HG03108 (cell line): ENCODE results near the gene CAMK1G.

Experiments
- ATAC-seq: cut with Tn5 transposase; IDR thresholded peaks from one replicate; pipeline ENCODE4 v1.9.1; 2021; ENCODE audit warnings: moderate library complexity; ENCODE audit not compliant: unreplicated experiment

CAMK1G gene

DNA sequence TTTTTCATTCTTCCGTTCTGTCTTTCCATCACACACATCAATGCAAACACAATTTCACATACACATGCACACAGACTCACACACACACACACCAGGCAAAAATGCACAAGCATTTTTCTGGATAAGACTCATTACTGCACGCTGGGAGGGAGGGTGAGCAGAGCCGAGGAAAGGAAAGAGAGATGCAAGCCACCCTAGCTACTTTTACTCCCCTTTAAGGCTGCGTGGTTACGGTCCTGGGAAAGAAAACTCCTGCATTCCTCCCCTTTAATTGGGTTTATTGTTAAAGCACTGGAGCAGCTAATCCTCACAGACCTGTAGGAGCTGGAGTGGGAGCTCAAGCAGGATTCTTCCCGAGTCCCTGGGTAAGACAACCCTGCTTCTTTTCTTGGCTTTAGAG, at the start of gene CAMK1G:
TSS of gene CAMK1G (plus strand) at position 307 of the 400 bp plus-strand sequence. CDS start 11,270 bp downstream, outside the sequence.
- ATAC-seq = no peak

DNA sequence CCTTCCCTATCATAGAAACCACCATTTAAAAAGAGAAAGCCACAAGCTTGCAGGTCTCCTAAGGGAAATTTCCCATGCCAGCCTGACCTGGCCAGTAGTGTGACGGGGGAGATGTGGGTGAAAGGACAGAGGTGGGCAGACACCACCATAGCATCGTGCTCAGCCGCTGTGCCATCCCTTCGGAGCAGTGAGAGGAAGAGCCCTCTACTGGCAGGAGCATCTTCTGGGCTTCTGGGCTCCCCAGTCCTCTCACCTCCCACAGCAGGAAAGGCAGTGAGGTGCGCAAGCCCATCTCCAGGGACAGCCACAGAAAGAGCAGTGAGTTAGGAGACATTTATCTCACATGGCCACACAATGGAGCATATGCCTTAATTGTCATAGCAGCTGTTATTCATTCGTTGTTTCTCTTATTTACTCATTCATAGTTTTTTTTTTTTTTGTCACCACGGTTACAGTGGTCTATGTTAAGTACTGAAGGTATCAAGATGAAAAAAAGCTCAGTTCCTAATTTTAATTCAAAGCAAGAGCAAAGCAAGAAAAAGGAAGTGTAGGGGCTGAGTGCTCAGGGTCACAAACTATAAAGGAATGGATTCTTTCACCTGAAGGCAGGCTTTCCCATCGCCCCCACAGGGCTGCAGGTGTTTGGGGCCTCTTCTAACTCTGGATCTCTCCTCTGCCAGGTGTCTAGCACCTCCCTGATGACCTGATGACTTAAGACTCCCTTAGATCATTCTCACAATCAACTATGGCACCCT, 48.8 kb upstream of the CAMK1G start:
- ATAC-seq = no peak

DNA sequence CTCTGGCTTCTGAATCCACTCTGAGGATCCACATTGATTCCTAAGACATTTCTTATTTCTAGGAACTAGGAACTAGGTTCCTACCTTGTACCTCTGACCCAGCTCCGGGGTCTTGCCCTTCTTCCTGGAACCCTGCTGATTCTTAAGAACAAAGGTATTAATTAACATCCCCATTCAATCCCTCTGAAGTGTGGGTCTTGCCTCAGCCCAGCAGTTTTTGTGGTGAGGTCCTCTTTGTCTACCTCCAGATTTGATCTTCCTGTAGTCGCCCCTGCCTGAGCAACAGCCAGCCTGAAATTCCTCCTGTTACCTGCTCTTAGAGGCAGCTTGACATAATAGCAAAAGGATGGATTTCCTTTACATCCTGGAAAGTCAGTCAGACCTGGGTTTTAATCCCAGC, 46.7 kb upstream of the CAMK1G start:
- ATAC-seq = no peak

DNA sequence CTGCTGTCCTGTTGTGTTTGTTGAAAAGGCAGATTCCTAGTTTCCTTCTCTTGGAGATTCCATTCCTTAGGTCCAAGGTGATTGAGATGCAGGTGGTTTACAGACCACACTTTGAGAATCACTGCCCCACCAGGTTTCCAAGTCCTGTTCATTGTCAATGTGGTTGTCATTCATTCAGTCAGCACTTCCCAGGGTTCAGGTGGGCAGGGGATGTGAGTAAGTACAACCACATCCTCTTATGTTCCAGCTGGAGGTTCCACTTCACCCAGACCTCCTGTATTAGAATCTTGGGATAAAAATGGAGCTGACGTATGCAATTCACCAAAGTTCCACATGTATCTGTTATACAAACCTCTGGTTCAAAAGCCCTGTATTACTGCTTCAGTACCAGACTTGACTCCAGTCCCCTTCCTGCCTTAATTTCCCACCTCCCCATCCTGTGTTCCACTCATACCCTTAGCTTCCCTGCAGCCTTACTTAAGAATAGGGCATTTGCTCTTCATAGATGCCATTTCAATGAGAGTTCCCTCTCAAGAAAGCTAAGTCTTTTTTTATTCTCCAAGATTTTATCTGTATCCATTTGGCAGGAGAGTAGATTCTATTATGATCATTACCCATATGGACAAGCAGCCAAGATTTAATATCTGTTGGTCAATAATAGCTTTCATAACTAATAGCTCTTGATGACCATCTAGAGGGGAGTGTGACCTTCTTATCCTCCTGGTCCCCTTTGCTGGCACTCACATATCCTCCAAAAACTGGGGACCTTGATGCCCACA, 46.0 kb upstream of the CAMK1G start:
- no peak for ATAC-seq

DNA sequence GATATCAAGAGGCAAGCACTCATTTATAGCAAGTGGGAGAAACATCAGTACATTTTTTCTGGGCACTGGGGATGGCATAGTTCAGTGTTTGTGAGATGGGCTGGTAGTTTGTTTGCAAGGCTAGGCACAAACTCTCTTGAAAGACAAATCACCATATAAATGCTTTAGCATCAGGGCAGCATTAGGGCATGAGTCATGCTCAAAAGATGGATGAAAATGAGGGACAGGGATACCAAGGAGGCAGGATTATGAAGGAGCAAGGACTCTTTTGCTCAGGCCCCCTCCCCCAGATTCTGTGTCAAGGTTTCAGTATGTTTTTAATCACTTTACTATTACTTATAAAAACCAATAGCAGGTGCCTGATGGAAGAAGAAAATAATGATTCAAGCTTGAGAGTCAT, 43.9 kb upstream of the CAMK1G start:
- no peak for ATAC-seq

DNA sequence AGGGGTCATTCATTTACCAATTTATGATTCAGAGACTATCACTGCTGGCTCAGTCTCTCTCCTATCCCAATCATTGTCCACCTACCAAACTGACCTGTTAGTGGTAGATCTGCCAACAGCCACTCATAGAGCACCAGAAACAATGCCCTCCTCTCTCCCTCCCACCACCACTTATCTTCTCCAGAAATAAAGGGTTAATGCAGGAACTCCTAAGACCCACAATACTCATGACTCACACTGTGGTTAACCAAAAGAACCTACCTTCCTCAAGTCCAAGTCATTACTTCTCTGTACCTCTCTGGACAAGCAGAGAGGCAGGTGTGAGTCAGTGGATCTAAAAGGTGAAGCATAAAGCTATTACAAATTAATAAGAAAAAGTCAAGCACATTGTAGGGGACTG, 40.9 kb upstream of the CAMK1G start:
- ATAC-seq = no peak

DNA sequence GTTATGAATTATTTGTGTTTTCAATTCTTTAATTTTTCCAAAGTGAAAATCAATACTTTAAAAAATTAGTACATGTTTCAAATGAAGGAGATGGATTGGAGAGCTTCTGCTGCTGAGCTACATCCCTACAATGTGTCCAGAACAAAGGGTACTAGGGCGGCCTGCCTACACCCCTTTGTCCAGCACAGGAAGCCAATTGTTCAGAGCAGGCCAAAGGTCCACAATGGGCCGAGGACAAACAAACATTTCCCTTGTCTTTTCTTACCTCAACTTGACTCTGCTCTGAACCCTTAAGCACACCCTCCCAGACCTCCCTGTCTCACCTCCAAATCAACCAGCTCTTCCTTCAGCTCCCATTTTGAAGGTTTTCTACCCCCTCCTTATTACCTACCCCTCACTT, 39.4 kb upstream of the CAMK1G start:
- no peak for ATAC-seq

DNA sequence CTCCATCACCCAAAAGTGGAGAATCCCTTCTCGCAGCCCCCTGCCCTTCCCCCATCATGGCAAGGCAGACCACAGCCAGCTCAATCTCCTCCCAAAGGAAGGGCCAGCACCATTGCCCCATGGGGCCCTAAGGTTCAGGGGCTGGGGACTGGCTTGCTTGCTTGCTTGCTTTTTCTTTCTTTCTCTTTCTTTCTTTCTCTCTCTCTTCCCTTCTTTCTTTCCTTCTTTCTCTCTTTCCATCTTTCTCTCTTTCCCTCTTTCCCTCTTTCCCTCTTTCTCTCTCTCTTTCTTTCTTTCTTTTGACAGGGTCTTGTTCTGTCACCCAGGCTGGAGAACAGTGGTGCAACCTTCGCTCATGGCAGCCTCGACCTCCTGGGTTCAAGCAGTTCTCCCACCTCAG, 38.1 kb upstream of the CAMK1G start:
- ATAC-seq = no peak

DNA sequence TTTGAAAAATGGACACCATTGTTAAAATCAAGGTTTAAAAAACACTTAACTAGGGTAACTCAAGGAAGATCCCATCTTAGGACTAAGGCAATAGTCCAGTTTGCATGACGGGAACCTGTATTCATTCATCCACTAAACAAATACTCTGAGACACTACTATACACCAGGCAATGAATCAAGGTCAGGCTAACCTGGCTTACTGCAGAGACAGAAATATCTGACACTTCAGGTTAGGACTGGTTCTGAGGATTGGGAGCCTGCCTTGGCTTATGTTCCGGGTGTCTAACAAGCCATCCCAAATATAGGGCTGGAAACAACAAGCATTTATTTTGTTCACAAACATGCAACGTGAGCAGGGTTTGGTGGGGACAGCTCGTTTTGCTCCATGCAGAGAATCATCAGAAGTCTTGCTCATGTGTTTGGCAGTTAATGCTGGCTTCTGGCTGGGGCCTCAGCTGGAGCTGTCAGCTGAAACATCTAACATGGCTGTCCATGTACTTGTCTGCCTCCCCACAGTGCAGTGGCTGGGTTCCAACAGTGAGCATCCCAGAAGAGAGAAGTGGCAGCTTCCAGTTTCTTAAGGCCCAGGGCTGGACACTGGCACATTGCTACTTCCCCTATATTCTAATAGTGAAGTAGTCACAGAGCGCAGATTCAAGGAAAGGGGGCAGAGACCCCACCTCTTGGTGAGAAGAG, 37.0 kb upstream of the CAMK1G start:
- no peak for ATAC-seq

DNA sequence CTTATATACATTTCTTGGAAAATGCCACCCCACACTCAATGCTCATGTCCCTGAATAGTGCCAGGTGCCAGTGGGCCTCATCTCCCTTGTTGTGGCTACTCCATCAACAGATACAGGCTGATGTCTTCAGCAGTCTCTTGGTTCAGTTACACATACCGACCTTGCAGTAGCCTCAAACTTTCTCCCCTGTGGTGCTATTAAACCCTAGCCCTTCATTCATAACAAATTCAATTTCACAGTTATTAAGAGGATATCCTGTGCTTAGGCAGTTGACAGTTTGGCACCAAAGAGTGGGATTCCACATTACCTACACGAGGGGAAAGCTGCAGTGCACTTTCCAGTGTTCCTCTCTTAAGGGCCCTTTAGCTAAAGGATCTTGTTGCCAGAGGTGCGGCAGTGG, 35.9 kb upstream of the CAMK1G start:
- no peak for ATAC-seq

DNA sequence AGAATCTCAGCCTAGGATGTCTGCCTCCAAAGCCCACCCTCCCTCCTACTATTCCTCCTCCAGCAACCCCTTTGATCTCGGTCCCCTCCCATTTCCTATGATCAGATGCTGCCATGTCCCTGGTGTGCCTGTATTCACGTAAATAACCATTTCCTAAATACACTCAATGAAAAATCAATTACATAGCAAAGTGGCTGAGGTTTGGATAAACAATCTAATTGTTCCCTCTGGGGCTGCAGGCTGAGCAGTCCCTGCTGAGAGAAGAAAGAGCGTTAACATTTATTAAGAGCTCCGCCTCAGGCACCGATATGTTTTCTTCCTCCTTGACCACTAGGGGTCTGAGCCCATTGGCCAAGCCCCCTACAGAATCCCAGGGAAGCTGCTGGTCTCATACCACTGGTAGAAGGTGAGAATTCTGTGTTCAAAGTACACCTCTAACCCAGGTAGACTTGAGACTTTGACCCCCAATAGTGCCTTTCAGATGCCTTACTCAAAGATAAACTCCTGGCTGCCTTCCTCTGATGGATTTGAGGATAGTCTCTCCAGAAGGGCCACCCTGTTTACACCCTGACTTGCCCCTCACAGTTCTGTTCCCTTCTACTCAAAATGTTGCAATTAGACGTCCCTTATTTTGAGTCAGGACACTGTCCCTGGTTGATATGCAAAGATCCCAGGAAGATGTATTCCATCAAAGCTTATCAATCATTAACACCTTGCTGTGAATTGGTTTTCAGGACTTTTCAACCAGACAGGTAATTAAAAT, 33.9 kb upstream of the CAMK1G start:
- ATAC-seq = no peak

DNA sequence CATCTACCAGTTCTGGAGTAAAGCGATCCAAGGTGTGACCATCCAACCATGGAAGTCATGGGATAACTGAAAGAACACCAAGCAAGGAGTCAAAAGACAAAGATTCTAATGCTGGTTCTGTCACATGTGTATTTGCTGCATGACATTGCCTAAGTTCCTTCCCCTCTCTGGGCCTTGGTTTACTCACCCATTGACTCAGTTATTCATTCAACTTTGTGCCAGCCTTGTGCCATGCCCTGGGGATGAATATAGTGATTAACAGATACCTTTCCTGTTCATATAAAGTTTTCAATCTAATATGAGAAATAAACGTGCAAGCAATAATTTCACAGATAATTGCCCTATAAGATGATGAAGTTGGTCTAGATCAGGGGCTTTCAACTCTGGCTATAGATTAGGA, 33.0 kb upstream of the CAMK1G start:
- no peak for ATAC-seq

DNA sequence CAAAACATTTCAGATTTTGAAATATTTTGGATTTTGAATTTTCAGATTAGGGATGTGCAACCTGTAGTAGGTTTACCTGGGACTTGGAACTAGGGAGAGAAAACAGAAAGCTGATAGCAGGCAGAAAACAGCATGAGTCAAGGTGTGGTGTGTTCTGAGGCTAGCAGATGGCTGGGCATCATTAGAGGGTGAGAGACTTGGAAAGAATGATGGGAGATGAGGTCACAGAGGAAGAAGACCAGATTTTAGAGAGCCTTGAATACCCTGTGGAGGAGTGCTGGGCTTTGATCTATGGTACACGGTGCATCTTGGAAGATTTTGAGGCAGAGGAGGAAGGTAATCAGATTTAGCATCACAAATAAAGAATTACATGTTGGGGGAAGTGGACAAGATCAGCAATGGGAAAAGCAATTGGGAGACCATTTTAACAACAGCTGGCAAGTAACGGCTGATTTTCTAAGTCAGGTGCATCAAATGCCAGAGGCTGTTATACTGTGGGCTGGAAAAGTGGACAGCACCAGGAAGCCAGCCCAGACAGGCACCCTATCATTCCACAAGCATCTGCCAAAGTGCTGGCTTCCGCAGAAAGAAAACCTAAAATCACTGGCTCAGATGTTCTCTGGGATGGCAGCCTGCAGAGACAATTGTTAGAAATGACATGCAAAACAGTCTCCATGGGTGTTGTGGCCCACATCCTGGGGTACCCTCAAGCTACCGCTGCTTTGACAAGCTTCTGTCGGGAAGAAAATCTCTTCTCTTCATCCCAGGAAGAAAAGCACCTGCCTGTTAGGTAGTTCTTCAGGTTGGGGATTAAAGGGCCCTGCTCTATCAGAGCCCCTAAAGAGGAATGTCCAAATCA, 30.9 kb upstream of the CAMK1G start:
- ATAC-seq = no peak

DNA sequence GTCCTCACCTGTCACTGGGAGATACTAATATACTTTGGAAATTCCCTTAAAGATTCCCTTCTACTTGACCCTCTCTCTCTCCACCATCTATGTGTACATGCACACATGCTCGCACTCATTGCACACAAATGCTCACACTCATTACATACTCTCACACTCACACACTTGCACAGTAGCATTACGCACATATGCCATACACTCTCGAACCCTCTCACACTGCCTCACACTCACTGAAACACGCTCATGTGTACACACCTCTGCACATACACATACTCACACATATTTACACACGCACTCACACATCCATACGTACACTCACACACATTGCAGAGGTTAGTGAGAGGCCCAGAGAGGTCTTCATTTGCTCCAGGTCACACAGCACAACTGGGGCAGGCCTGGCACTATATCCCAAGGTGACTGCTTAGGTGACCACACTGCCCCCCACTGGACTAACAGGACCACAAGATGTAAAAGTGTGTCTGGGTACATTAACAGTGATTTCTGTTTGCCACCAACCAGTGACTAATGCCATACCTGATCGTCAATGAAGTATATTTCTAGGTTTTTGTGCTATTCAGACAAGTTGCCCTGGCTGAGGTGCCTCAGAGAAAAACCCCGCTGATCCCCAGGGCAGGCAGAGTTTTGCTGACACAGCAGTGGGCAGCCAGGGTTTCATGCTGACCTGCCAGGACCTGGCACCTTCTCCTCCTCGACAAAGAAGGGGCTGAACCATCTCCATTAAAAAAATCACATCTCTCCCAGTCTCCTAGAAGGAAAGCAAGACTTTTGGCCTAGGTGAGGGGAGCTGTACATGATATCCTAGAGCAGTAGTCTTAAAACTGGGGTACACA, 28.5 kb upstream of the CAMK1G start:
- no peak for ATAC-seq

DNA sequence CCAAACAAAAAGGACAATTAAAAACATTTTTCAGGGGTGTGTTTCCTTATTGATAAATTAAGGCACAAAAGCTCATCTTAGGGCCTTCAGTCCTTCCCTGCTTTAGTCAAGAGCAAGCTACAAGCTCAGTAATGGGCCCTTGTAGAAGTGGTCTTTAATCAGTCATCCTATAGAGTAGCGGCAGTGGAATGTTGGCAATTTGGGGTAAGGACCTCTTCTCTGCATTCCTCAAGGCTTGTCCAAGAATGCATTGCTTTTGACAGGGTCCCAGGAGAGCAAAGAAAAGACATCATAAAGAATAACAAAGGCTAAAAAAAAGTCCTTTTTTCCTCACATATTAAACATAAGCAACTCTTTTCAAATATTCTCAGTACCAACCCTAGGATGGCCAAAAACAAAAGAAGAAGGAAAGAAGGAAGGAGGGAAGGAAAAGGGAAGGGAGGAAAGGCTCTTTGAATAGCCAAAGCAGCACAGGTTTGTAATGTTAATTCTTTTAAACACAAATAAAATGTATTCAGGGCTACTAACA, 27.3 kb upstream of the CAMK1G start:
- ATAC-seq = no peak

DNA sequence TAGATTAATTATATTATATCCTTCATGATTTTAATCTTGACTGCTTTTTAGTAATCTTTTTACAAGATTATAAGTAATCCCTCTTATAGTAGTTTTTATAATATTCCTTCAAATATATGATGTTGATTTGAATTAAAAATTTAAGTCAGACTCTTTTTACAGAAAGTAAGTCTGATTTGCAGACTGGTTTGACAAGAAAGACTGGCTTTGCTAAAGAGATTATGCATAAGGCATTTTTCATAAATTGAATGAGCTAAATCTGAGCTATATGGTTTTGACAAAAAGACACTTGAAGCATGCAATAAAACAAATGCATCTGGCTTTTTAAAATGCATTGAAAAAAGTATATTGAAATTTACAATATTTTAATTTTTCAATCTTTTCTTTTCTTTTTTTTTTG, 26.3 kb upstream of the CAMK1G start:
- no peak for ATAC-seq

DNA sequence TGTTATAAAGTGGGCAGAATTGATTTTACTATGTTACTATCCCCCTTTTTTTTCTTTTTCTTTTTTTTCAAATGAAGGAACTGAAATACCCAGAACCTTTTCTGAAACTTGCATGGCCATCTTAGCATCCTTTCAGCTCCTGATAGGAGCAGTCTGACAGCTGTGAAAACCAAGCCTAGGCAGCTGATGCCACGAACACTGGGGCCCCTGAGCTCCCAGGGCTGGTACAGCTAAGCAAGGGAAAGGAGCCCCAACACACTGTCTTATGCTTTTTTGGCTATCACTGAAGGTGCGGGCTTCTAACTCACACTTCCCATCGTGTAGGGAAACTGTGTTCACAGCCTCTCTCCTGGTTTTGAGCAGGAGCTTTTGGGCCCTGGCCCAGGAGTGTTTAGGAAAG, 23.0 kb upstream of the CAMK1G start:
- no peak for ATAC-seq

DNA sequence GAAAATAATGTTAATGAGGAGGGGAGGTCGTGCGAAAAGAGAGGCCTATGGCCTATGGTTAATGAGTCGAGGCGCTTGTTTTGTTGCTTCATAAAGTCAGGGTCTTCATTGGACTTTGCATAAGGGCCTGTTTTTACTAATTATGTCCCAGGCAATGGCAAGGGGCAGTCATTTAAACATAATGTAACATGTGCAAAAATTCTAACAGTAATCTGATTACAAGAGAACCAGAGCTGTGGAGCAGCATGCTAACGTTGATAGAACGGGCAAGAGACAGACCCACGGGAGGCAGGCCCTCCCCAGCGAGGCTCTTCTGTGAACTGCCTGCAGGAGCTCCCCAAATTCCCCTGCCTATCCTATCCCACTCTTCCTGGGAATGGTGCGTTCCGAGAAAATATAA, 22.6 kb upstream of the CAMK1G start:
- ATAC-seq = no peak

DNA sequence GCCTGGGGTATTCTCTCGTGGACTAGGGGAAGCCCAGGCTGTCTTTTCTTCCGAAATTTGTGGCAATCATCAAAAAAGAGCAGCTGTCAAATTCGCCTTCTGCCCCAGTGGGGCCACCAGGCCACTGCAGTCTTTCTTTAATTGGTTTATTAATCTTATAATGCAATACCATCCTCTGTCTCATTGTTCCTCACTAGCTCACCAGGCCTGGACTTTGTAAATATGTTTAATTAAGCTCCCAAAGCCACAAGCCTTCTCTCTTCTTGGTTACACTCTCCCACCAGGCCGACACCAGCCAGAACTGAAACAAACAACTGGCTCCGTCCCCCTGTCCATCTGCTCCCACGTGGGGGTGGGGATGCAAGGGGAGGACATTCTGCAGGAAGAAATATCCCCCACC, 22.0 kb upstream of the CAMK1G start:
- no peak for ATAC-seq
